Stimulated activated CD4-positive, alpha-beta T cell treated with anti-CD3 and anti-CD28 coated beads, TNF-alpha, amount 100 ng/mL, for 4 hours (primary cell): Measurements from ENCODE around the gene DHODH.

Experiments used
- DNase-seq, 3 experiments: peaks; one replicate each; pipeline ENCODE4 v3.0.0-alpha.2; 2020; ENCODE audit warnings: low read depth in 3 of 3

The DHODH gene

DNA sequence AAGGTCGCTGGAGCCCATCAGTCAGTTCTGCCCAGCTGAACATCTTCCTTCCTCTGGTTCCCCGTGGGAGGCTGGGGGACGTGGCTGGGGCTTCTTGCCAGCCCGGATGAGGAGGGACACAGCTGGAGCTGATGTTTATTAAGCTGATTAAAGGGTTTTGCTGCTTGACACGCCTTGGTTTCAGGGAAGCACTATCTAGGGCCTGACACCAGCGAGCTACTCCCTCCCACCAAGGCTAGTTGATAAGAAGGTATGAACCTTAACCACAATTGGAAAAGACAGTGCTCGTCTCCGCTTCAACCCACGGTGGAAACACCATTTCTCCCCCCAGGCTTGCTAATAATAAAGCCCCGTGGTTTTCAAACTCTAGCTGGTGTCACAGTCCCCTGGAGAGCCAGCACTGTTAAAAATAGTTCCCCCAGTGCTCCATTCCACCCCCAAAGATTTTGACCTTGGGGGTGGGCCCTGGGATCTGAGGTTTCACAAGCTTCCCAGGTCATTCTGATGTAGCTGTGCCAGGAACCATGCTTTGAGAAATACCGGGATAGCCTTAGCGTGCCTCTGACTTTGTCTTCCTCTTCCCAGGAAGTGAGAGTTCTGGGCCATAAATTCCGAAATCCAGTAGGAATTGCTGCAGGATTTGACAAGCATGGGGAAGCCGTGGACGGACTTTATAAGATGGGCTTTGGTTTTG, 5.5 kb downstream of the DHODH start:
- no peak for DNase-seq

DNA sequence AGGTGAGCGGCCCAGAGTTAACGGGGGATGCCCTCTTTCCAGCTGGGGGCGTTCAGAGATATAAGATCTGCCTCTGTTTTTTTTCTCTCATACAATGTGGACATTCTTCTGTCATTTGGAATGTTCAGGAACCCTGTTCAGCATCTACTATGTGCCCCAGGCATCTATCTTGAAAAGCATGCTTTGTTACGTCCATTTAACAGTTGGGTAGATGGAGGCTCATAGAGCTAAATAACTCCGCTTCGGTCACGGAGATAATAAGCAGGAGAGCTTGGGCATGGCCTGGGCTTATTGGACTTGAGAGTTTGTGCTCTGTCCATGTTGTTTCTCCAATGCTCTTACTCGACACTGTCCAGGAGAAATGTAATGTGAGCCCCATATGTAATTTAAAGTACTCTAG, 6.1 kb downstream of the DHODH start:
- DNase-seq = no peak

DNA sequence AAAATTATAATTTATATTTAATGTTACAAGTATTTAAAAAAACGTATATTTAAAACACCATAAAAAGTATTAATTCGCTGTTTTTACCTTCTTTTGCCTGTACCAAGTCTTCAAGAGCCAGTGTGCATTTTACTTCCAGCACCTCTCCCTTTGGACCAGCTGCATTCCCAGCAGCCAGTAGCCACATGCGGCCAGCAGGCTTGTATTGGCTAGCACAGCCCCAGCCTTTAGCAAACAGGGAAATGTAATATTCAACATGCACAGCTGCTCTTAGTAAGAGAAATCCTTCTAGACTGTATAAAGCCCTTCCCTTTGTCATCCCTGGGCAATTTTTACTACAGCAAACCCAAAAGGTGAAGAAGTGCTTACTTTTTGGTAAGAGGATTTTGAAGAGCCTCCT, 6.6 kb downstream of the DHODH start:
- DNase-seq = no peak

DNA sequence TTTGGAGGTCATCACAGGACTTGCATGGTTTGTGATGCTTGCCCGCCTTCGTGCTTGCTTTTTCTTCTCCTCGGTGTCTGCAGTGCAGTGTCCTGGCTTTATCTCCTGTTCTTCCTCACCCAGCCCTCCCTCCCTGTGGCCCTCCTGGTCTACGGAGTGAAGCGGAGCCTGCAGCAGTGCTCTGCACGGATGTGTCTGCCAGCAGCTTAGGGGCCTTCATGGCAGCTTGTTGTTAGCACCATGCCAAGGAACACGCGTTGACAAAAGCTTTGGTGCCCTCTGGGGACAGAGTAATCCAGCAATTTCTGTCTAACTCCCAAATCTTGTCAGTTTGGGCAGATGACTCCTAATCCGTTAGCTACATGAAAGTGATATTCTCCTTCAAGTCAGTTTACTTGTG, 9.9 kb downstream of the DHODH start:
- no peak for DNase-seq

DNA sequence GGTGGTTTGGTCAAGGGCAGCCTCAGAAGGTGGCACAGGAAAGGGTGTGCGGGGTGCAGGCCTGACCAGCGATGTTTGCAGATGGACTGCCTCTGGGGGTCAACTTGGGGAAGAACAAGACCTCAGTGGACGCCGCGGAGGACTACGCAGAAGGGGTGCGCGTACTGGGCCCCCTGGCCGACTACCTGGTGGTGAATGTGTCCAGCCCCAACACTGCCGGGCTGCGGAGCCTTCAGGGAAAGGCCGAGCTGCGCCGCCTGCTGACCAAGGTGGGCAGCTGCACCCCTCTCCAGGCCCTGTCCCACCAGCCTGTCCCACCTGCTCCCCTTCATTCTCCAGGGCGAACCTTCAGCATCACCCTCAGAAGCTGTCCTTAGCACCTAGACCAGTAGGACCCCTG, 12.5 kb downstream of the DHODH start:
- no peak for DNase-seq

DNA sequence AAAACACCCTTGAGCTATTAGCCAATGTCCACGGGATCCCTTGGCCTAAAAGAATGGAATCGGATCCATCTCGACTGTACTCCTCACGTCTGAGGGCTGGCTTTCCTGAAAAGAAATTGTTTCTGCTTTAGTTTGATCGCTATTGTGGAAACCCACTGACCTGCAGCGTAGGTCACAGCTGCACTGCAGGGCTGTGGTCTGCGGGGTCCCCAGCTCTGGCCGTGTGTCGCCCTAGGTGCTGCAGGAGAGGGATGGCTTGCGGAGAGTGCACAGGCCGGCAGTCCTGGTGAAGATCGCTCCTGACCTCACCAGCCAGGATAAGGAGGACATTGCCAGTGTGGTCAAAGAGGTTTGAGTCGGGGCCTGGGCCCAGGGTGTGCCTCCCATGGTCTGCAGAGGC, 13.6 kb downstream of the DHODH start:
- no peak for DNase-seq

DNA sequence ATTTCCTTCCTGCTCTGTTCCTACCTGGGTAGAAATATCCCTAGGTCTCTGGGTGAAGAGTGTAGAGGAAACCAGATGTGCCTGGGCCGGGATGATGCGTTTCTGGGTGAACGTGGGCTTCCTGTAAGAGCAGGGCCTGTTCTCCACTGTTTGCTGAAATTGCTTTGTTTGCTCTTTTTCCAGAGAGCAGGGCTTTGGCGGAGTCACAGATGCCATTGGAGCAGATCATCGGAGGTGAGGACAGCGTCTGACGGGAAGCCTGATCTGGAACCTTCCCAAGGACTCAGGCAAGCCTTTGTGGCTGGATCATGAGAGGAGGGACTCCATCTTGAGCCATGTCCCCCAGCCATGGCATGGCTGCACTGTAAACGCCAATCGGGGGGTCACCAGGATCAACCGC, 15.4 kb downstream of the DHODH start:
- DNase-seq = no peak

DNA sequence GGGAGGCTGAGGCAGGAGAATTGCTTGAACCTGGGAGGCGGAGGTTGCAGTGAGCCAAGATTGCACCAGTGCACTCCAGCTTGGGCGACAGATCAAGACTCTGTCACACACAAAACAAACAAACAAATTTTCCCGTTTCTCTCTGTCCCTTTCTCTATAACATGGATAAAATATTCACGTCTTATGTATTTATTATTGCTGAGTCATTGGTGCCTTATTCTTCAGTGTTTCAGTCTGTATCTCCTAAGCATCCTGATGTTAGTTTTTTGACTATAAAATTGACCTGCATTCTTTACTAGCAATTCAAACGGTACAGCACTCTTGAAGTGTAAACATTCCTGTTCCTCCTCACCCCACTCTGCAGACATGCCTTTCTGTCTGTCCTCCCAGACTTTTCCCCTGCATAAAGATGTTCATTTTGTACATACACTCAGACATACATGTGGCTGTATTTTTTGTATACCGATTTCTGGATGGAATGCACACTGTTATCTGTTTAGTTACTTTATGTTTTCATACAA, 16.4 kb downstream of the DHODH start:
- DNase-seq = no peak

DNA sequence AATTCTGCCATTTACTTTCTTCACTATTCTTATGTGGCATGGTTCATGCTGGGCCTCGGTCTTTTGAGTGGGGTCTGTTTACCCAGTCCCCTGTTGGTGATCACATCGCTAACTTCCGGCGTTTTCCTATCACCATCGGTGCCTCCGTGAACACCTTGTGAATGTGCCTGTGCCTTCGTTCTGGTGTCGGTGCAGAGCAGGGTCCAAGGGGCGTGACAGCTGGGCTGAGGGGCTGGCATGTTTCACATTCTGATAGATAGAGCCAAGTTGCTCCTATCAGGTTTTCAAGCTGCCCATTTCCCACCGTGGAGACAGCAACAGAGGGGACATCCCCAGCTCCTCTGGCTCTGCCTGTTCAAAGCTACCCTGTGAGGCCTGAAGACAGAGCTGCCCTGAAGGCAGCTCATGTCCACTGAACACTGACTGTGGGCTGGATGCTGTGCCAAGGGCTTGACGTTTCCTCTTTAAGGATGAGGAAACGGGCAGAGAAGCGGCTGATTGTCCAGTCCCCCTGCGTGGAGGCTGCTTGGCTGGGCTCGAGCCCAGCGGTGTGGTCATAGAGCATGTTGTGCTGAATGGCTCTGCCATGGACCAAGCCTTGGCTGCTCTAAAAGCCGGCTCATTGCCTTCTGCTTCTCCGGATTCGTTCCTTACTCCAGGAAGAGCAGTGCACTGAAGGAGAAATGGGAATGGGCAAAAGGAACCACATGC, 17.0 kb downstream of the DHODH start:
- DNase-seq = no peak

DNA sequence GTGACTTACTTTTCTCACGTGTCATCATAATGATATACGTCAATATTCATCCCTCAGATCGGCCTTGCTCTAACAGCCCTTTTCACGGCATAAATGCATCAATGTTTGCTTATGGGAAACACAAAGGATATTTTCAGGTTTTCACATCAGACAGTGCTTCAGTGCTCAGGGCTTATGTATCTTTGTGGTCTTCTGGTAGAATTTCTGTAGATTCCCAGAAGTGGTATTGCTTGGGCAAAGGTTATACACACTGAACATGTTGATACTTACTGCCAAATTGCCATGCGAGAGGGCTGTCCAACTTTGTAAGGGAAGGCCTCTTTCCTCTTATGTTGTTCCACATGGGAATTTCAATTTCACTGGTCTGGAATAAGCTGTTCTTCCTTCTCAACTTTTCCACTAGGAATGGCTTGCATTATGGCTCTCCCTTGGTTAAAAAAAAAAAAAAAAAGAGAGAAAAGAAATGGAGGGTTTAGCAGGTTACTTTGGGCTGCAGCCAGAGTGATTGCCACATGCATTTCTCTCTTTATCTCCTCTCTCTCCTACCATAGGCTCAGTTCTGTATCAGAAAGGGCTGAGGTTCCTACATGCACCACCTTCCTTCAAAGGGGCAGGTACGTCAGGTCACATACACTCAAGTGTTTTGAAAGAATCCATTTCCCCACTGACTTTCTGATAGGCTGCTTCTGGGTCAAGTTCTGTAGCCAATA, 19.3 kb downstream of the DHODH start:
- DNase-seq = no peak

DNA sequence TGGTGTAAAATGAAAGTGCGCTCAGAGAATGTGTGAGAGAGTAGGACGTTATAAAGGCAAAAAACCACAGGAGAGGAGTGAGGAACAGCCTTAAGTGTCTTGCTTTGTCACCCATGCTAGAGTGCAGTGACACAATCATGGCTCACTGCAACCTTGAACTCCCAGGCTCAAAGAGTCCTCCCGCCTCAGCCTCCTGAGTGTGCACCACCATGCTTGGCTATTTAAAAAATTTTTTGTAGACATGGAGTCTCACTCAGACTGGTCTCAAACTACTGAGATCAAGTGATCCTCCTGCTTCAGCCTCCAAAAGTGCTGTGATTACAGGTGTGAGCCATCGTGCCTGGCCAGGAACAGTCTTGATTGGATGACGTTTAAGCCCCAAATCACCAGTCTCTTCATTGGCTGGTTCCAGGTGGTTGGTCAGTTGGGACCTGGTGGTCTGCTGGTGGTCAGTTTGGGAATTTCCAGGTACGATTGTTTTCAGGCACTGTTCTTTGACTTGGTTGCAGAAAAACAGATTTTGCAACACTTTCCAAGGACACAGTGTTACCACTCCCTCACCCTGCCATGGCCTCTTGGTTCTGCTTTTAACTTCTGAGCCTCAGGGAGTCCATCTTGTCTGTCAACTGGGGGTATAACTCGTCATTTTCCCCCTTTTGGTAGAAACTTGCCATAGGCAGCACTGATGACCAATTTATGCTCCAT, 21.2 kb downstream of the DHODH start:
- no peak for DNase-seq

DNA sequence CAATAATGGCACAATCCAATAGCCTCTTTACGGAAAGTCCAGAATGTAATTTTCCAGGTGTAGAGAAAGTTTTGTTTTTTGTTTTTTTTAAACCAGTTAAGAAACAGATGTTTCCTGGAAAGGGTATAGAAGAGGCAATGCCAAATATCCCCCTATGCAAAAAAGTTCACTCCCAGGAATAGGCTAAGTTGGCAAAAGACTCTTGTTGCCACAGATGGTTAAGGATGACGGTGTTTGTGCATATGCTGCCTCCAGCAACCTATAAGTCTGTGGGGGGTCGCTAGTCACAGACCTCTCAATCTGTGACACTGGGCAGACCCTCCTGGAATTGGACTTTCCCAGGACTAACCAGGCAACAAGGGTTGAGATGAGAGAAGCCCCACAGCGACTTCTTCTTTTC, 24.9 kb downstream of the DHODH start:
- no peak for DNase-seq

DNA sequence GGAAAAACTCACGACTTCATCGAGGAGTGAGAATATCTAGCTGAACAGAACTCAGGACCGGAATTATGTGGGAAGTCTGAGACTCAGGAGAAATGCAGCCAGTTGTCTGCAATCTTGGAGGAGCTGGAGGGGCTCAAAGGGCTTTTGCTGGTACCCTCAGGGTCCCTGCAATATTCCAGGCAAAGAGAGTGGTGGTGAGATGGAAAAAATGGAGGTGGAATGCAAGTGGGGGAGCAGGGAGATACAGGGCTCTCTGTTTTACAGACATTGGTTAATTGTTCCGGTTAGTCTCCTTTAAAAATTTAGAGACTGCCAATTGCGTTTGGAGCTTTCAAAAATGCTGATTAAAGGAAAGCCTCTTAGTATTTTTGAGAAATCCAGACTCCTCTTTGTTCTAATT, 27.6 kb downstream of the DHODH start:
- DNase-seq = no peak

DNA sequence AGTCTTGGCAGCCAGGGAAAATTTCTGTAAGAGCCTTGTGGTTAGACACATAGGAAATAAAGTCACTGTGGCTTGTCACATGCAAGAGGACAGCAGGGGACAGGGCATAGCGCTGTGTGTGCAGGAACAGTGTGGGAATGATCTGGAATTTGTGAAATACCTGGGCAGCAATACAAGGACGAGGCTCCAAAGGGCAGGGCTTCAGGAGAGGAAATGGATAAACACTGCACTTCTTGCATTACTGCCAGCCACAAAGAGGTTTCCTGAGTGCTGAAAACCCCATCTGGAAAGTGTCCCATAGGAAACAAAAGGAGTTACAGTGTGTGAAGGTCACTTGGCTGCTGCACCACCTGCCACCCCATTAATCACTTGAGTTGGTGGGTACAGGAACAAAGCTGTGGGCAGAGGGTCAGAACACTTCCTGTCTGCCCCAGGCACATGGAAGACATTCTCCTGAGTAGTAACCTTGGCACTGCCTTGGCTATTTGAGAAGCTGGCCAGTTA, 33.7 kb downstream of the DHODH start:
- DNase-seq = no peak

DNA sequence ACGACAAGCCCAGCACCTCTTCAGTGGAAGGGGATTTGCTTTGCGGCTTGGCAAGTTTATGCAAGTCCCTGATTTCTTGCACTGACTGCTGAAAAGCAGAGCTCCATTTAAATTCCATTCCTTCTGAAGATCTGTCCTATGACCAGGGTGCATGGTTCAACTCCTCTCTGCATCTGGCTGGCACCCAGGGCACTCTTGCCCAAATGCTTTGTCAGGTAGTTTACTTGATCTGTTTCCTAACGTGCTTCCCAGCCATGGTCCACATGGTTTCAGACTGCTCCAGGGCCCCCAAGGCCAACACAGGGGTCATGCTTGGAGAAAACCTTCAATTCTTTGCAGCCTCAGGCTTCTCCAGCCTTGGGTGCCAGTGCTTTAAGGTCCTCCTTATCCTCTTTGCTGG, 34.5 kb downstream of the DHODH start:
- no peak for DNase-seq

DNA sequence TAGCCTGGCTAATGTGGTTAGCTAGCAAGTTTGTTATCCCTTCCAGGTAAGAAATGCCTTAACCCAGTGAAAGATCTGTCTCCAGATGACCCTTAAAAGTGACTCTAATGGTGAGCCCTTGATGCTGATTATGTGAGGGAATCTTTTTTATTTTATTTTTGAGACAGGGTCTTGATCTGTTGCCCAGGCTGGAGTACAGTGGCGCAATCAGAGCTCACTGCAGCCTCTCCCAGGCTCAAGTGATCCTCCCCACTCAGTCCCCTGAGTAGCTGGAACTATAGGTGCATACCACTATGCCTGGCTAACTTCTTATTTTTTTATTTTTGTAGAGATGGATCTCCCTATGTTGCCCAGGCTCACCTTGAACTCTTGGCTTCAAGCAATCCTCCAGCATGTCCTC, 35.0 kb downstream of the DHODH start:
- no peak for DNase-seq

DNA sequence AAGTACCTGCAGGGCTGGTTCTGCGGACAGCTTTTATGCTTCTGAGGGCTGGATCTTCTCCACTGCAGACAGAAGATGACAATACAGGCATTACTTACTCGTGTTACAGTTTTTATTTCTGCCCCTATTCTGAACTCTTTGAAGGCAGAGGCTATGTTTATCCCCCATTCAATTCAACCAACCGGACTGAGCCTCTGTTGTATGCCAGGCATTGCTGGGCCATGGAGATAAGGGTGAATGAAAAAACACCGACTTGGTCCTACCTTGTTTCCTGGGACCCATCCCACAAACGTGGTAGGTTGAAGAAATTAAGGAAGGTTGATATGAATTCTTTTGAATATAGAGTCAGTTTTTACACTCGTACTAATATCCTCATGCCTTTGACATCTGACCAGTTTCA, 35.8 kb downstream of the DHODH start:
- DNase-seq = no peak

DNA sequence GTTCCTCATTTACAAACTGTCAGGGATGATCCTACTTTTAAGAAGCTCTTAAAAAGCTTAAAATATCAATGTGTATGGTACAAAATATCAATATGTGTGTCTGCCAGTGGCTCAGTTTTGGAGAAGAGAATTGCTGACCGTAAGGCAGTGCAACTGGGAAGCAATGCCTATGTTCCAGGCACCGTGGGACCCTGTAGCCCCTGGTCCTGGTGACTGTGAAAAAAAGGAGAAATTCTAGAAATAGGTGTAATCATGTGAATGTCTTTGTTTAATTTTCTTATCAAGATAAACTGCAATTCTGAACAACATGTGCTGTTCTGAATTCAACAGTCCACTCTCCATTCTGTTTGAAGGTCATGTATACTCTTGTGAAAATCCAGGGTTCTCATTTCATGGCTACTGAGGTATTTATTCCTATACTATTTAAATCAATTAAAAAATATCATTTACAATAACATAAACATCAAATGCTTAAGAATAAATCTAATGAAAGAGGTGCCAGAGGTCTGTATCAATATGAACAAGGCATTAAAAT, 36.3 kb downstream of the DHODH start:
- no peak for DNase-seq

DNA sequence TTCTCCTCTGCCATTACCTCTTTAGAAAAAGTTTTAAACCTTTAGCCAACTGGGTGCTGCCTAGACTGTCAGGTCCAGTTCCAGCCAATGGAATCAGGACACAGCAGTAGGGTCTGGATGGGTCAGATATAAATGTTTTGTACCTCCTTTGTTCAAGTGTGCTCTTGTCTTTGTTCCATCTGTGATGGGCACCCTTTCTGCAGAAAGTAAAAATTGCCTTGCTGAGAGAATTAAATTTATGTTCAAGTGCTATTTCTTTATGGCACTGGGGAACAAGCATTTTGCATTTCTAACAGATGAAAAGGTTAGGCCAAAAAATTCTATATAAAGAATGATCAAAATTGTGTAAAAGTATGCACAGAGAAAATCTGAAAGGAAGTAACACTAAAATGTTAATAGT, 40.6 kb downstream of the DHODH start:
- DNase-seq = no peak

DNA sequence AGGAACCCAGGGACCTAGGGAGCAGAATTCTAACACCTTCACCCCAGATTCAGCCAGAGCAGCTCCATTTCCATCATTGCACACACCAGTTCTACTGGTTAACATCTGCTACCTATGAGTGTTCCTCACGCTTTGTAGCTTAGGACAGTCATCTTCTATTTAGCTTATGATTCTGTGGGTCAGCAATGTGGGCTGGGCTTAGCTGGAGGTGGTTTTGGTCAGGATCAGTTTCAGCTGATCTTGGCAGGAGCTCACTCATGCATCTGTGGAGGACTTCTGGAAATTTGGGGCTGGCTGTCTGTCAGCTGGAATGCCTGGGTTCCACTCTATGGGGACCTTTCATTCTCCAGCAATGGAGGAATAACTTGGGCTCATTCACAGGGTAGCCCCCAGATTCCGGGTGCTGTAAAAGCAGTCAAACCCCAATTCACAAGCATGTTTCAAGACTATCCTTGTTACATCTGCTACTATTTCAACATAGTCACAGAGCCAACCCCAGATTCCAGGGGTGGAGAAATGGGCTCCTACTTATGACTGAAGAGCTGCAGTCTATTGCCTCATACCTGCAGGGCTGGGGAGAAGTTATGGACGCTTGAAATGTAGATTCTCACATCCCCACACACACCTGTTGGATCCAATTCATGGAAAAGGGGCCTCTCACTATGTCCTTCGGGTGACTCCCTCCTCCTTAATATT, 42.4 kb downstream of the DHODH start:
- DNase-seq = no peak

DNA sequence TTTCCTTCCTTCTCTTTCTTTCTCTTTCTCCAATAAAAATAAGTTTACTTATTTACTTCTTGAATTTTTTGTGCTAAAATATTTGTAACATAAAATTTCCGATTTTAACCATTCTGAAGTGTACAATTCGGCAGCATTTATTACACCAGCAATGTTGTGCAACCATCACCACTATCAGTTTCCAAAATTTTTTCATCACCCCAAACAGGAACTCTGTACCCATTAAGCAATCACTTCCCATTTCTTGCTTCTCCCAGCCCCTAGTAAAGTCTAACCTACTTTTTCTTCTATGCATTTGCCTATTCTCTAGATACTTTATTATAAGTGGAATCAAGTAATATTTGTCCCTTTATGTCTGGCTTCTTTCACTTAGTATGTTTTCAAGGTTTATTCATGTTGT, 43.3 kb downstream of the DHODH start:
- DNase-seq = no peak
